Neuronal stem cell (in vitro differentiated cells): ENCODE results near the gene SESN3.
"Not testable (repeated sequence)": the region's sequence is repeated elsewhere in the genome, so short reads cannot be mapped to it uniquely, and the experiment has no call there.

Source experiments
- DNase-seq: peaks from one replicate; pipeline ENCODE4 v3.0.0-alpha.2; 2013; ENCODE audit warnings: low spot score
- H2AFZ ChIP-seq: one replicate; pipeline ENCODE4 v1.6.1; 2013; ENCODE audit warnings: mild to moderate bottlenecking, low read length, inconsistent platforms
- H2AK5ac ChIP-seq: 2 replicates; pipeline ENCODE4 v1.6.1; 2013; ENCODE audit warnings: low read depth, mild to moderate bottlenecking, inconsistent platforms, low read length, moderate library complexity, mixed read lengths
- H2BK120ac ChIP-seq: 2 replicates; pipeline ENCODE4 v1.6.1; 2013; ENCODE audit warnings: low read depth, mild to moderate bottlenecking, inconsistent platforms, low read length, moderate library complexity, mixed read lengths
- H2BK12ac ChIP-seq: one replicate; pipeline ENCODE4 v1.6.1; 2013; ENCODE audit warnings: low read length, inconsistent platforms
- H2BK15ac ChIP-seq: 2 replicates; pipeline ENCODE4 v1.6.1; 2013; ENCODE audit warnings: mild to moderate bottlenecking, low read length, inconsistent platforms, mixed read lengths
- H2BK5ac ChIP-seq: one replicate; pipeline ENCODE4 v1.6.1; 2013; ENCODE audit warnings: inconsistent platforms, mild to moderate bottlenecking, low read length, moderate library complexity
- H3K14ac ChIP-seq: one replicate; pipeline ENCODE4 v1.6.1; 2013; ENCODE audit warnings: low read length, inconsistent platforms
- H3K18ac ChIP-seq: 2 replicates; pipeline ENCODE4 v1.6.1; 2013; ENCODE audit warnings: low read length, inconsistent platforms
- H3K23ac ChIP-seq: 2 replicates; pipeline ENCODE4 v1.6.1; 2013; ENCODE audit warnings: low read depth, mild to moderate bottlenecking, mixed read lengths, low read length, inconsistent platforms; ENCODE audit not compliant: poor library complexity
- H3K27ac ChIP-seq: replicated peaks from 3 replicates; pipeline ENCODE4 v1.5.1; 2013; ENCODE audit warnings: low read length, inconsistent platforms
- H3K27me3 ChIP-seq, 3 experiments: 2 replicates each; pipeline ENCODE4 v1.6.1; 2013; ENCODE audit warnings: low read length in 3 of 3, mild to moderate bottlenecking in 2 of 3, inconsistent platforms in 1 of 3, low read depth in 1 of 3, mixed read lengths in 1 of 3, moderate library complexity in 1 of 3; ENCODE audit not compliant: control insufficient read depth in 3 of 3, insufficient read depth in 3 of 3
- H3K36me3 ChIP-seq, 2 donors: replicated peaks in 1 of 2; 2 replicates each; pipeline ENCODE4 v1.6.1; 2013; ENCODE audit warnings: low read length in 2 of 2; ENCODE audit not compliant: control insufficient read depth in 2 of 2, insufficient read depth in 2 of 2
- H3K4ac ChIP-seq: 2 replicates; pipeline ENCODE4 v1.6.1; 2013; ENCODE audit warnings: inconsistent platforms, mild to moderate bottlenecking, low read length, moderate library complexity
- H3K4me1 ChIP-seq, 2 donors: 1 replicate in 1 of 2; 2 replicates in 1 of 2; pipeline ENCODE4 v1.6.1; 2013; ENCODE audit warnings: low read length in 2 of 2, low read depth in 1 of 2; ENCODE audit not compliant: control insufficient read depth in 2 of 2, insufficient read depth in 1 of 2
- H3K4me2 ChIP-seq: one replicate; pipeline ENCODE4 v1.6.1; 2013; ENCODE audit warnings: mild to moderate bottlenecking, low read length, inconsistent platforms; ENCODE audit not compliant: insufficient read depth, poor library complexity, severe bottlenecking
- H3K4me3 ChIP-seq, 2 donors: 2 replicates each; pipeline ENCODE4 v1.5.1; 2013; ENCODE audit warnings: low read length in 2 of 2, mild to moderate bottlenecking in 2 of 2, inconsistent platforms in 1 of 2, moderate library complexity in 1 of 2
- H3K79me1 ChIP-seq: one replicate; pipeline ENCODE4 v1.6.1; 2013; ENCODE audit warnings: low read depth, mild to moderate bottlenecking, inconsistent platforms, low read length, moderate library complexity
- H3K9ac ChIP-seq: one replicate; pipeline ENCODE4 v1.6.1; 2013; ENCODE audit warnings: mild to moderate bottlenecking, low read depth, low read length, inconsistent platforms; ENCODE audit not compliant: poor library complexity
- H3K9me3 ChIP-seq, 2 donors: replicated peaks in 1 of 2; 2 replicates each; pipeline versions ENCODE3 to v1.6.1; 2013; ENCODE audit warnings: low read length in 2 of 2, mild to moderate bottlenecking in 2 of 2, inconsistent platforms in 1 of 2, low read depth in 1 of 2, mixed read lengths in 1 of 2, moderate library complexity in 1 of 2; ENCODE audit not compliant: control insufficient read depth in 2 of 2, insufficient read depth in 1 of 2
- H4K8ac ChIP-seq: one replicate; pipeline ENCODE4 v1.6.1; 2013; ENCODE audit warnings: low read depth, mild to moderate bottlenecking, inconsistent platforms, low read length, moderate library complexity
- H4K91ac ChIP-seq: one replicate; pipeline ENCODE4 v1.6.1; 2013; ENCODE audit warnings: low read length, low read depth, mild to moderate bottlenecking, inconsistent platforms; ENCODE audit not compliant: poor library complexity
- WGBS, 2 donors: extraction: QIAGEN DNeasy Blood & Tissue Kit; methylation state at CpG; one replicate each; pipeline ENCODE4 v1.1.7; 2013; ENCODE audit warnings: missing lambda C conversion rate in 2 of 2, mixed read lengths in 1 of 2; ENCODE audit not compliant: insufficient read length in 2 of 2, insufficient replicate concordance in 1 of 2; ENCODE audit errors: extremely low coverage in 2 of 2; 5-methylcytosine and 5-hydroxymethylcytosine counted together

Gene SESN3

DNA sequence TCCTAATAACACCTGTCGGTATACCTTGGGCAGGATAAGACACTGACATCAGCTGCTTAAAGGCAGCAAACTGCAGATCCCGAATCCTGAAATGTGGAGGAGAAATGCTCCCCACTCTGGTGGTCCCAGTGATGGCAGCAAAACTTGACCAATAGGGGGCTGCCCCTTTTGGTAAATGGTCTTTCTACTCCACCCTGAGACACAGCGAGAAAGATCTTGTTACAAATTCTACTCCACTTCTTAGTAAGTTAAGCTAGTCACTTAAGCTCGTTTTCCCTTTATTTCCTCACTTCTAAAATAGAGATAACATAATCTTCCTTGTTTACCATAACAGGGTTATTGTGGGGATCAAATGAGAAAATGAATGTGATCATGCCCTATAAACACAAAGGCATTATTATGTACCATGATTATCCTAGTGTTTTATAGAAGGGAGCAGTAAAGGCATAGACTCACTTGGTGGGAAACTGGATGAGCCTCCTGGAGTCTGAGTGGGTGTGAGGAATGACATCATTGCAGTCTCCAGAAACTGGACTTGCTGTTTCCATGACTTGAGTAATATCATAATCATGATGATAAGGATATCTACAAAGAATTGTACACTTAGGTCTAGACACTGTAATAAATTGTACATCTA, 90.5 kb downstream of the SESN3 start:
- no peak overlapping the region for H3K27ac ChIP-seq
- no peak overlapping the region for H4K91ac ChIP-seq
- H3K36me3 ChIP-seq = no peaks in the 10 kb centered on the region
- H4K8ac ChIP-seq = no peak overlapping the region
- no peaks in the 10 kb centered on the region for H3K9me3 ChIP-seq
- H3K9ac ChIP-seq = no peak overlapping the region
- no peaks in the 10 kb centered on the region for H3K79me1 ChIP-seq
- H3K27me3 ChIP-seq = peaks cover 0 to 3% (median 0%) of the 10 kb centered on the region in 3 experiments
- H3K4ac ChIP-seq = no peak overlapping the region
- no peak for DNase-seq
- no peak overlapping the region for H3K4me3 ChIP-seq
- no peak overlapping the region for H3K18ac ChIP-seq
- H2AK5ac ChIP-seq = no peak overlapping the region
- no peak overlapping the region for H3K23ac ChIP-seq
- no peak overlapping the region for H2BK15ac ChIP-seq
- no peak overlapping the region for H2BK5ac ChIP-seq
- no peak overlapping the region for H2AFZ ChIP-seq
- WGBS, 2 donors = no CpG with 5 or more reads among the region's 4 CpGs
- no peak overlapping the region for H3K4me2 ChIP-seq
- no peak overlapping the region for H2BK12ac ChIP-seq
- H2BK120ac ChIP-seq = no peak overlapping the region
- no peaks in the 10 kb centered on the region for H3K4me1 ChIP-seq
- no peak overlapping the region for H3K14ac ChIP-seq

DNA sequence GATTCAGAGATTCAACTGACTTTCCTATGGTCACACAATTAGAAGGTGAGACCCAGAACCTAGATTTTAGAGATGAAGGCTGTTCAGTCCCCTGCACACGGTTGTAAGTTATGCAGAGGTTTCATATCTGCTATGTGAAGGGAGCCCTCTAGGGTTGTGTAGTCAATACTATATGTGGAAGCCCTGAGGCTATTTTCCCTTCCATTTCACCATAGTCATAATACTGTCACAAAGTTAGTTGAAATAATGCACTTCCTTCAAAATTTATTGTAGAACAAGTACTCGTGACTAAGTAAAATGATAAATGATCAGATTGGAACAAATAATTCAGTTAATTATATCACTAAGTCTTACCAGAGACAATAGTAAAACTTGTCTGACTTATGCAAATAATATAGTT, 92.6 kb downstream of the SESN3 start:
- WGBS, 2 donors = no CpG with 5 or more reads among the region's 2 CpGs
- Histone ChIP-seq H3K79me1 (no peaks in the 10 kb centered on the region), H3K4me3 (no peak overlapping the region), H3K23ac (no peak overlapping the region), H2BK15ac (no peak overlapping the region), H3K18ac (no peak overlapping the region), H3K9ac (no peak overlapping the region), H3K9me3 (no peaks in the 10 kb centered on the region), H3K4me2 (no peak overlapping the region), H2BK120ac (no peak overlapping the region), H3K27me3 (peaks cover 0 to 3% (median 0%) of the 10 kb centered on the region in 3 experiments), H2BK5ac (no peak overlapping the region), H3K4me1 (no peaks in the 10 kb centered on the region), H3K36me3 (no peaks in the 10 kb centered on the region), H2BK12ac (no peak overlapping the region), H3K27ac (no peak overlapping the region), H4K8ac (no peak overlapping the region), H2AFZ (no peak overlapping the region), H3K4ac (no peak overlapping the region), H3K14ac (no peak overlapping the region), H2AK5ac (no peak overlapping the region), H4K91ac (no peak overlapping the region)
- DNase-seq = no peak

DNA sequence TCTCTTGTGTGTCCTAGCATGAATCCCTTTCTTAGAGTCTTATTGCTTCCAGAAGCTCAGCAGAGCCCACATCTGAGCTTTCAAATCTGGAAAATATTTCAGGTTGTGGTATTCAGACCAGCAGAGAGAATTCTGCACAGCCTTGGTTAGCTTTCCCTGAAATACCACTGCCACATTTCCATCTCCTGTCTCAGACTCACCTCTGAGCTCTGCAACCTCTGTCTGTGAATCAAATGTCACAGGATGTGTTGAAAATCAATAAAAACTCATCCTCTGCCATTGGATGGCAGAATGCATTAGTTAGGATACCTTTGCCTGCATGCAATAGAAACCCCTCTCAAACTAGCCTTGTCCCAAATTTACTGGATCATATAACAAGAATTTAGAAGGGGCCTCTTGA, 93.7 kb downstream of the SESN3 start:
- Histone ChIP-seq H2AFZ (no peak overlapping the region), H2BK5ac (no peak overlapping the region), H3K27me3 (peaks cover 0 to 3% (median 0%) of the 10 kb centered on the region in 3 experiments), H4K8ac (no peak overlapping the region), H3K18ac (no peak overlapping the region), H2BK15ac (no peak overlapping the region), H2AK5ac (no peak overlapping the region), H3K4me1 (no peaks in the 10 kb centered on the region), H3K27ac (no peak overlapping the region), H3K9me3 (no peaks in the 10 kb centered on the region), H3K14ac (no peak overlapping the region), H3K4me3 (no peak overlapping the region), H3K9ac (no peak overlapping the region), H4K91ac (no peak overlapping the region), H3K4me2 (no peak overlapping the region), H2BK12ac (no peak overlapping the region), H3K4ac (no peak overlapping the region), H3K79me1 (no peaks in the 10 kb centered on the region), H2BK120ac (no peak overlapping the region), H3K23ac (no peak overlapping the region), H3K36me3 (no peaks in the 10 kb centered on the region)
- no peak for DNase-seq

DNA sequence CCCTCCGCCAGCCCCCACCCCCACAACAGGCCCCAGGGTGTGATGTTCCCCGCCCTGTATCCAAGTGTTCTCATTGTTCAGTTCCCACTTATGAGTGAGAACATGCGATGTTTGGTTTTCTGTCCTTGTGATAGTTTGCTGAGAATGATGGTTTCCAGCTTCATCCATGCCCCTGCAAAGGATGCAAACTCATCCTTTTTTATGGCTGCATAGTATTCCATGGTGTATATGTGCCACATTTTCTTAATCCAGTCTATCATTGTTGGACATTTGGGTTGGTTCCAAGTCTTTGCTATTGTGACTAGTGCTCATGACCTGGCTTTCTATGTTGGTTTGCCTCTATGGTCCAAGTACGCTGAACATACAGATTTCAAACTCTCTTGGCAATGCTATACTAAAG, 94.3 kb downstream of the SESN3 start:
- not testable (repeated sequence) for H3K9me3 ChIP-seq, H3K4me3 ChIP-seq, H3K36me3 ChIP-seq, H2AFZ ChIP-seq, H2BK120ac ChIP-seq, H4K8ac ChIP-seq, H3K27ac ChIP-seq, H3K18ac ChIP-seq, H3K4me2 ChIP-seq, H2AK5ac ChIP-seq, H2BK12ac ChIP-seq, H3K79me1 ChIP-seq, H3K27me3 ChIP-seq, H3K4ac ChIP-seq, H4K91ac ChIP-seq, H3K9ac ChIP-seq, H2BK5ac ChIP-seq, DNase-seq, H3K4me1 ChIP-seq, H3K14ac ChIP-seq, H2BK15ac ChIP-seq, H3K23ac ChIP-seq
- no CpG with 5 or more reads among the region's 4 CpGs for WGBS, 2 donors
